HepG2 (cell line): ENCODE data around the gene ITGB5. TPM values are rescaled to one million over a fixed set of nuclear protein-coding genes. Genes with fewer than 3 reads are reported as not detected.

ENCODE experiments used
- ATAC-seq: fragments of 200-7000 bp; cut with Tn5 transposase; 3 replicates; pipeline ENCODE4 v1.9.1; 2020; ENCODE audit warnings: mild to moderate bottlenecking, moderate library complexity
- BruUV-seq: library from RNA; stranded (reverse); fragments of 400-500 nt; replicated peaks from 2 replicates; lab custom pipeline; 2021; lab: Mats Ljungman, UMichigan
- CTCF ChIA-PET: fragments of 300-600 bp; formaldehyde crosslinking; extraction: SDS; loops from one replicate; lab custom pipeline; 2021; ENCODE audit warnings: low total read pairs, inconsistent platforms, low intra/inter-chr PET ratio; lab: Yijun Ruan, JAX
- POLR2A ChIA-PET: fragments of 350-600 bp; sonication (Branson Sonifier 250); formaldehyde crosslinking; loops from one replicate; lab custom pipeline; 2020; ENCODE audit warnings: antibody characterized with exemption, inconsistent platforms; lab: Yijun Ruan, JAX
- DNase-seq: peaks from one replicate; pipeline ENCODE4 v3.0.0-alpha.2; 2015; ENCODE audit warnings: low spot score
- FAIRE-seq: peaks from 3 replicates; lab custom pipeline; 2011; peaks lifted over from hg19 to GRCh38; lab: Jason Lieb, UNC
- H2AFZ ChIP-seq: one replicate; pipeline ENCODE4 v1.6.1; 2011; ENCODE audit warnings: low read length, inconsistent platforms
- H3K27ac ChIP-seq: fragments of 300-600 bp; 3 replicates; pipeline ENCODE4 v1.8.0; 2011; ENCODE audit warnings: mixed run types, mild to moderate bottlenecking, mixed read lengths, low read length, inconsistent platforms; ENCODE audit not compliant: insufficient read depth; ENCODE audit errors: extremely low read length
- H3K27me3 ChIP-seq, 2 experiments: fragments of 200-600 bp in 1 of 2; 2 replicates in 1 of 2; 3 replicates in 1 of 2; pipeline versions ENCODE4 v1.6.0 to v1.8.0; 2011; ENCODE audit warnings: low read length in 2 of 2, mild to moderate bottlenecking in 2 of 2, moderate library complexity in 2 of 2, inconsistent platforms in 1 of 2; ENCODE audit not compliant: insufficient read depth in 2 of 2, control insufficient read depth in 1 of 2
- H3K36me3 ChIP-seq, 2 experiments: fragments of 200-600 bp in 1 of 2; replicated peaks in 1 of 2; 2 replicates in 1 of 2; 3 replicates in 1 of 2; pipeline versions ENCODE4 v1.5.1 to v1.8.0; 2011; ENCODE audit warnings: low read length in 2 of 2, inconsistent platforms in 1 of 2; ENCODE audit not compliant: insufficient read depth in 2 of 2, control insufficient read depth in 1 of 2
- H3K4me1 ChIP-seq: 2 replicates; pipeline ENCODE4 v1.5.1; 2012; ENCODE audit warnings: low read length, inconsistent platforms; ENCODE audit not compliant: insufficient read depth
- H3K4me2 ChIP-seq: 2 replicates; pipeline ENCODE4 v1.6.0; 2011; ENCODE audit warnings: low read depth, low read length, inconsistent platforms
- H3K4me3 ChIP-seq, 3 experiments: fragments of 200-600 bp in 1 of 3; sonication (generic), shearing (Covaris generic) in 1 of 3; replicated peaks in 1 of 3; 2 replicates each; pipeline ENCODE4 v1.5.1; 2011 to 2016; ENCODE audit warnings: low read length in 3 of 3, inconsistent platforms in 2 of 3, low read depth in 2 of 3, mild to moderate bottlenecking in 2 of 3, control low read depth in 1 of 3, mixed read lengths in 1 of 3; ENCODE audit not compliant: insufficient read depth in 1 of 3
- H3K79me2 ChIP-seq: one replicate; pipeline ENCODE4 v1.6.1; 2011; ENCODE audit warnings: low read length, inconsistent platforms; ENCODE audit not compliant: insufficient read depth
- H3K9ac ChIP-seq: 2 replicates; pipeline ENCODE4 v1.6.0; 2011; ENCODE audit warnings: mild to moderate bottlenecking, low read depth, low read length, inconsistent platforms; ENCODE audit not compliant: insufficient read depth
- H3K9me3 ChIP-seq: 2 replicates; pipeline ENCODE4 v1.5.1; 2012; ENCODE audit warnings: mild to moderate bottlenecking, low read length
- H4K20me1 ChIP-seq: 2 replicates; pipeline ENCODE4 v1.6.0; 2011; ENCODE audit warnings: inconsistent platforms, mild to moderate bottlenecking, low read length, moderate library complexity; ENCODE audit not compliant: insufficient read depth
- GZF1 ChIP-seq: sonication (generic); formaldehyde crosslinking; IDR thresholded peaks from 2 replicates; pipeline ENCODE4 v1.5.1; 2020; ENCODE audit warnings: mild to moderate bottlenecking, missing genetic modification reagents
- MIER3 ChIP-seq: IDR thresholded peaks from 2 replicates; pipeline ENCODE4 v1.6.1; 2016; ENCODE audit warnings: missing compliant biosample characterization, borderline replicate concordance
- NFRKB ChIP-seq: fragments of 450-650 bp; IDR thresholded peaks from 2 replicates; pipeline ENCODE4 v1.6.1; 2017
- PHF20 ChIP-seq: sonication (generic); formaldehyde crosslinking; IDR thresholded peaks from 2 replicates; pipeline ENCODE4 v1.5.0; 2020; ENCODE audit warnings: mild to moderate bottlenecking, missing genetic modification reagents
- RFX1 ChIP-seq: fragments of 450-650 bp; IDR thresholded peaks from 2 replicates; pipeline ENCODE4 v1.6.1; 2017
- STAG1 ChIP-seq: sonication (generic); formaldehyde crosslinking; IDR thresholded peaks from 2 replicates; pipeline ENCODE4 v1.4.0; 2020; ENCODE audit warnings: missing genetic modification reagents
- THAP7 ChIP-seq: sonication (generic); formaldehyde crosslinking; IDR thresholded peaks from 2 replicates; pipeline ENCODE4 v1.8.1; 2023; ENCODE audit warnings: mild to moderate bottlenecking, missing genetic modification reagents
- ZNF121 ChIP-seq: sonication (generic); formaldehyde crosslinking; IDR thresholded peaks from 2 replicates; pipeline ENCODE4 v1.5.0; 2020; ENCODE audit warnings: mild to moderate bottlenecking, missing genetic modification reagents
- ZNF264 ChIP-seq: sonication (generic); formaldehyde crosslinking; IDR thresholded peaks from 2 replicates; pipeline ENCODE4 v1.4.0; 2020; ENCODE audit warnings: missing genetic modification reagents
- ZNF761 ChIP-seq: sonication (generic); formaldehyde crosslinking; conservative IDR thresholded peaks from 2 replicates; pipeline ENCODE4 v1.4.0; 2020; ENCODE audit warnings: mild to moderate bottlenecking, missing genetic modification reagents
- WGBS: methylation state at CpG from one replicate; pipeline ENCODE4 v1.1.6; 2017; ENCODE audit warnings: low lambda C conversion rate; 5-methylcytosine and 5-hydroxymethylcytosine counted together
- in situ Hi-C: cut with HindIII; loops from 2 replicates; pipeline ENCODE4 v1.10.0; 2017; ENCODE audit warnings: low pct_unique_long_range_greater_than_20kb; ENCODE audit not compliant: extremely low pct_ligation_motif_present
- intact Hi-C: fragments of 100-400 bp; cut with micrococcal nuclease; formaldehyde crosslinking; loops from one replicate; pipeline ENCODE4 v1.10.0; 2022; ENCODE audit not compliant: unreplicated experiment
- polyA plus RNA-seq, 8 experiments: library from polyadenylated mRNA; depleted of rRNA in 3 of 8; stranded (reverse) in 7 of 8; unstranded in 1 of 8; fragments of >200 nt; fragmentation: Illumina TruSeq in 4 of 8; extraction: Trizol in 4 of 8; gene quantifications; 2 replicates each; pipeline versions ENCODE4 v1.2.1 to v1.2.3, GENCODE V29; 2011 to 2016; ENCODE audit warnings: low read depth in 4 of 8, missing spikeins in 1 of 8, mixed read lengths in 1 of 8; ENCODE audit not compliant: insufficient read depth in 1 of 8
- total RNA-seq, 5 experiments: library from RNA; depleted of rRNA; stranded (reverse); fragments of >200 nt; fragmentation: Illumina TruSeq; extraction: Trizol; gene quantifications; 2 replicates each; pipeline ENCODE4 v1.2.3, GENCODE V29; 2016; ENCODE audit warnings: low read depth in 1 of 5
- TF ChIP-seq, protein P1 (sequence below): sonication (generic); formaldehyde crosslinking; IDR thresholded peaks from 2 replicates; pipeline ENCODE4 v1.4.0; 2020; ENCODE audit warnings: missing genetic modification reagents
- TF ChIP-seq, protein P2 (sequence below): sonication (generic); formaldehyde crosslinking; IDR thresholded peaks from 2 replicates; pipeline ENCODE4 v1.5.0; 2020; ENCODE audit warnings: mild to moderate bottlenecking, missing genetic modification reagents, moderate library complexity

Gene ITGB5
- total and polyA plus RNA-seq, 2 of the 13 experiments (the other 11 are each of a cell fraction or from before 2014, with no cell fraction given): 74.1 to 343 TPM

GRCh38 chr3:124787476-124788195 is 99.5 kb downstream of the ITGB5 start:
- TF ChIP-seq PHF20 (no peak), ZNF121 (CRISPR knock-in tag) (peak; percentile 72)
- Histone ChIP-seq H3K36me3 (peaks cover 18 to 51% of the 10 kb centered on the region in 2 experiments), H3K27me3 (no peaks in the 10 kb centered on the region), H3K4me1 (peaks cover 22% of the 10 kb centered on the region), H3K9ac (no peak overlapping the region), H3K4me2 (no peak overlapping the region), H2AFZ (no peak overlapping the region), H3K79me2 (no peaks in the 10 kb centered on the region), H3K9me3 (no peaks in the 10 kb centered on the region), H3K27ac (no peak overlapping the region), H3K4me3 (no peak overlapping the region), H4K20me1 (no peaks in the 10 kb centered on the region)
- in situ Hi-C loops (no loop called here), intact Hi-C loops (loop anchor here (1.0 to 5.0 kb wide), 2 partner anchors 50 to 114 kb away; no protein-coding TSS in a partner anchor)
- no TSS peak for BruUV-seq
- FAIRE-seq (no peak), DNase-seq (no peak), ATAC-seq (no peak)
- CTCF ChIA-PET: interaction anchor here (1.4 kb wide), 1 partner anchor 113 kb away, joined by 11 read pairs; no protein-coding TSS in a partner anchor
- POLR2A ChIA-PET: interaction anchor here (1.6 to 3.0 kb wide), 3 partner anchors 46 to 114 kb away, joined by 4 to 12 read pairs (median 8); partner anchors contain the start of gene ITGB5
- WGBS: 94% methylated on average over 3 of the region's 3 CpGs

- H3K36me3 ChIP-seq: peaks cover 19 to 49% of the 10 kb centered on the region in 2 experiments
- no peaks in the 10 kb centered on the region for H4K20me1 ChIP-seq
- H3K4me3 ChIP-seq: no peak overlapping the region
- no peak overlapping the region for H3K9ac ChIP-seq
- no peaks in the 10 kb centered on the region for H3K79me2 ChIP-seq
- H3K9me3 ChIP-seq: no peaks in the 10 kb centered on the region
- intact Hi-C loops: loop anchor here (1.0 to 5.0 kb wide), 2 partner anchors 51 to 115 kb away; no protein-coding TSS in a partner anchor
- DNase-seq: no peak
- POLR2A ChIA-PET: interaction anchor here (0.6 to 3.0 kb wide), 5 partner anchors 47 to 115 kb away, joined by 3 to 12 read pairs (median 4); partner anchors contain the start of gene ITGB5
- BruUV-seq: no TSS peak
- FAIRE-seq: peak; percentile 57
- in situ Hi-C loops: no loop called here
- 88% methylated on average over 6 of the region's 6 CpGs for WGBS
- CTCF ChIA-PET: interaction anchor here (1.4 kb wide), 1 partner anchor 114 kb away, joined by 11 read pairs; no protein-coding TSS in a partner anchor
- H3K27me3 ChIP-seq: no peaks in the 10 kb centered on the region
- H3K4me1 ChIP-seq: peaks cover 22% of the 10 kb centered on the region
- peak; percentile 52 for ATAC-seq
- no peak overlapping the region for H2AFZ ChIP-seq
- no peak overlapping the region for H3K4me2 ChIP-seq
- H3K27ac ChIP-seq: no peak overlapping the region
- peak; percentile 53 for TF ChIP-seq STAG1 (CRISPR knock-in tag)
- no peak for TF ChIP-seq ZNF761 (CRISPR knock-in tag)
- TF ChIP-seq RFX1: no peak
- TF ChIP-seq GZF1 (CRISPR knock-in tag): no peak
- TF ChIP-seq, protein P1, sequence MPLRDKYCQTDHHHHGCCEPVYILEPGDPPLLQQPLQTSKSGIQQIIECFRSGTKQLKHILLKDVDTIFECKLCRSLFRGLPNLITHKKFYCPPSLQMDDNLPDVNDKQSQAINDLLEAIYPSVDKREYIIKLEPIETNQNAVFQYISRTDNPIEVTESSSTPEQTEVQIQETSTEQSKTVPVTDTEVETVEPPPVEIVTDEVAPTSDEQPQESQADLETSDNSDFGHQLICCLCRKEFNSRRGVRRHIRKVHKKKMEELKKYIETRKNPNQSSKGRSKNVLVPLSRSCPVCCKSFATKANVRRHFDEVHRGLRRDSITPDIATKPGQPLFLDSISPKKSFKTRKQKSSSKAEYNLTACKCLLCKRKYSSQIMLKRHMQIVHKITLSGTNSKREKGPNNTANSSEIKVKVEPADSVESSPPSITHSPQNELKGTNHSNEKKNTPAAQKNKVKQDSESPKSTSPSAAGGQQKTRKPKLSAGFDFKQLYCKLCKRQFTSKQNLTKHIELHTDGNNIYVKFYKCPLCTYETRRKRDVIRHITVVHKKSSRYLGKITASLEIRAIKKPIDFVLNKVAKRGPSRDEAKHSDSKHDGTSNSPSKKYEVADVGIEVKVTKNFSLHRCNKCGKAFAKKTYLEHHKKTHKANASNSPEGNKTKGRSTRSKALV (CRISPR knock-in tag): no peak
- TF ChIP-seq, protein P2, sequence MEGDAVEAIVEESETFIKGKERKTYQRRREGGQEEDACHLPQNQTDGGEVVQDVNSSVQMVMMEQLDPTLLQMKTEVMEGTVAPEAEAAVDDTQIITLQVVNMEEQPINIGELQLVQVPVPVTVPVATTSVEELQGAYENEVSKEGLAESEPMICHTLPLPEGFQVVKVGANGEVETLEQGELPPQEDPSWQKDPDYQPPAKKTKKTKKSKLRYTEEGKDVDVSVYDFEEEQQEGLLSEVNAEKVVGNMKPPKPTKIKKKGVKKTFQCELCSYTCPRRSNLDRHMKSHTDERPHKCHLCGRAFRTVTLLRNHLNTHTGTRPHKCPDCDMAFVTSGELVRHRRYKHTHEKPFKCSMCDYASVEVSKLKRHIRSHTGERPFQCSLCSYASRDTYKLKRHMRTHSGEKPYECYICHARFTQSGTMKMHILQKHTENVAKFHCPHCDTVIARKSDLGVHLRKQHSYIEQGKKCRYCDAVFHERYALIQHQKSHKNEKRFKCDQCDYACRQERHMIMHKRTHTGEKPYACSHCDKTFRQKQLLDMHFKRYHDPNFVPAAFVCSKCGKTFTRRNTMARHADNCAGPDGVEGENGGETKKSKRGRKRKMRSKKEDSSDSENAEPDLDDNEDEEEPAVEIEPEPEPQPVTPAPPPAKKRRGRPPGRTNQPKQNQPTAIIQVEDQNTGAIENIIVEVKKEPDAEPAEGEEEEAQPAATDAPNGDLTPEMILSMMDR (CRISPR knock-in tag): peak; percentile 34; the same call in 1 of the 2 replicates
- no peak for TF ChIP-seq ZNF264
- no peak for TF ChIP-seq THAP7 (CRISPR knock-in tag)
- TF ChIP-seq MIER3: no peak
- no peak for TF ChIP-seq NFRKB
Measured at GRCh38 chr3:124786511-124787241, 100.5 kb downstream of the ITGB5 start.
